HG02759 (cell line): ENCODE measurements around the gene SLC9A5.

Experiments used
- ATAC-seq: cut with Tn5 transposase; IDR thresholded peaks from one replicate; pipeline ENCODE4 v1.9.1; 2021; ENCODE audit warnings: mild to moderate bottlenecking, moderate library complexity; ENCODE audit not compliant: unreplicated experiment

Gene SLC9A5

GRCh38 chr16:67255553-67256221 is 6.9 kb downstream of the SLC9A5 start:
- no peak for ATAC-seq

GRCh38 chr16:67256701-67257230 is 8.0 kb downstream of the SLC9A5 start:
- ATAC-seq, result no peak

- ATAC-seq, result no peak
Measured at GRCh38 chr16:67257486-67258160, 8.8 kb downstream of the SLC9A5 start.

- no peak for ATAC-seq
Measured at GRCh38 chr16:67258161-67258835, 9.5 kb downstream of the SLC9A5 start.

GRCh38 chr16:67259705-67260104 is 10.9 kb downstream of the SLC9A5 start:
- no peak for ATAC-seq

- peak; percentile 52 for ATAC-seq
Measured at GRCh38 chr16:67260426-67261063, 11.8 kb downstream of the SLC9A5 start.

- no peak for ATAC-seq
Measured at GRCh38 chr16:67263201-67263600, 14.4 kb downstream of the SLC9A5 start.

GRCh38 chr16:67264277-67264676 is 15.5 kb downstream of the SLC9A5 start:
- no peak for ATAC-seq

- no peak for ATAC-seq
Measured at GRCh38 chr16:67264866-67265265, 16.1 kb downstream of the SLC9A5 start.

GRCh38 chr16:67265834-67266233 is 17.1 kb downstream of the SLC9A5 start:
- no peak for ATAC-seq

GRCh38 chr16:67268136-67268579 is 19.4 kb downstream of the SLC9A5 start:
- no peak for ATAC-seq

- ATAC-seq, result no peak
Measured at GRCh38 chr16:67269766-67270165, 21.0 kb downstream of the SLC9A5 start.

GRCh38 chr16:67270931-67271338 is 22.2 kb downstream of the SLC9A5 start:
- ATAC-seq, result no peak

GRCh38 chr16:67271446-67271845 is 22.7 kb downstream of the SLC9A5 start:
- no peak for ATAC-seq

- ATAC-seq, result no peak
Measured at GRCh38 chr16:67275321-67275720, 26.5 kb downstream of the SLC9A5 start.

- ATAC-seq, result no peak
Measured at GRCh38 chr16:67277294-67277998, 28.7 kb downstream of the SLC9A5 start.

- ATAC-seq, result no peak
Measured at GRCh38 chr16:67277999-67278772, 29.4 kb downstream of the SLC9A5 start.

GRCh38 chr16:67278773-67279295 is 30.1 kb downstream of the SLC9A5 start:
- peak; percentile 43 for ATAC-seq

GRCh38 chr16:67279296-67280089 is 30.7 kb downstream of the SLC9A5 start, which contains the start of gene PLEKHG4:
TSS of gene PLEKHG4 (plus strand) at chr16:67279532. CDS start at chr16:67280045, 513 bp downstream.
- ATAC-seq, result peak; percentile 91
